NCI-H2196 (cell line): ENCODE measurements around the gene PMAIP1.

Experiments
- DNase-seq: peaks from one replicate; lab custom pipeline; 2025; ENCODE audit not compliant: unreplicated experiment; lab: John Stamatoyannopoulos, UW

The PMAIP1 gene

DNA sequence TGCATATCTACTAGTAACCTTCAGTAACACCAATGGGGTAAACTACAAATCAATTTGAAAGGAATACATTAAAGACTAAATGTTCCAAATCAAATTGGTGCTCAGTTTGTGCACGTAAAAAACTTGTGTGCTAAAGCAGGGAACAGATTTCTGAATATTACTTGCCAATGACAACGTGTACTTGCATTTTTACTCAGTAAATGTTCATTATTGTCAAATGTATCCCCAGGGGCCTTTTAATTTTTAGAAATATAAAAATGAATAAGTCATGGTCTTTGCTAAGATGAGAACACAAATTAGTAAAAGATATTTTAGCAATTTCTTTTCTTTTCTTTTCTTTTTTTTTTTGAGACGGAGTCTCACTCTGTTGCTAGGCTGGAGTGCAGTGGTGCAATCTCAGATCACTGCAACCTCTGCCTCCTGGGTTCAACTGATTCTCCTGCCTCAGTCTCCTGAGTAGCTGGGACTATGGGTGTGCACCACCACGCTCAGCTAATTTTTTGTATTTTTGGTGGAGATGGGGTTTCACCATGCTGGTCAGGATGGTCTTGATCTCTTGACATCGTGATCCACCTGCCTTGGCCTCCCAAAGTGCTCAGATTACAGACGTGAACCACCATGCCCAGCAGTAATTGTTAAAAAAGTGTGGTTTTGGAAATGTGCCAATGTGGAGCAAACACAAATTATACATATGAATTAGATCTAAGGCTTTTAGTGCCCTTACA lies 52.6 kb downstream of the PMAIP1 start:
- DNase-seq = no peak
